WTC11 (cell line): ENCODE data around the gene FLT3LG. TPM values are rescaled to one million over a fixed set of nuclear protein-coding genes. Genes with fewer than 3 reads are reported as not detected.
A peak's percentile ranks its signal among the peaks of the same experiment; 100 is the strongest.

ENCODE experiments used
- ATAC-seq: fragments of 200-7000 bp; cut with Tn5 transposase; 2 replicates; pipeline ENCODE4 v1.10.0; 2021; ENCODE audit warnings: mild to moderate bottlenecking, moderate library complexity
- CTCF ChIA-PET: fragments of 300-600 bp; sonication (Branson Sonifier 250); formaldehyde crosslinking; loops from one replicate; lab custom pipeline; 2021; ENCODE audit warnings: antibody characterized with exemption; lab: Charles Lee
- POLR2A ChIA-PET: fragments of 350-600 bp; sonication (Branson Sonifier 250); formaldehyde crosslinking; loops from one replicate; lab custom pipeline; 2021; ENCODE audit warnings: antibody characterized with exemption; lab: Charles Lee
- DNase-seq: peaks from one replicate; pipeline ENCODE4 v3.0.0; 2021; ENCODE audit warnings: low spot score
- H3K27ac Mint-ChIP-seq: 2 replicates; pipeline ENCODE4 v1.8.0; 2021; ENCODE audit warnings: mixed read lengths
- H3K27me3 Mint-ChIP-seq: 2 replicates; pipeline ENCODE4 v1.8.0; 2021; ENCODE audit warnings: low read depth, mild to moderate bottlenecking, moderate library complexity, mixed read lengths
- H3K36me3 Mint-ChIP-seq: 2 replicates; pipeline ENCODE4 v1.8.0; 2021; ENCODE audit warnings: mixed read lengths
- H3K4me1 Mint-ChIP-seq: 2 replicates; pipeline ENCODE4 v1.8.0; 2022; ENCODE audit warnings: mixed read lengths
- H3K4me3 Mint-ChIP-seq: 2 replicates; pipeline ENCODE4 v1.8.0; 2021; ENCODE audit warnings: mild to moderate bottlenecking, moderate library complexity, mixed read lengths
- H3K9me3 Mint-ChIP-seq: 2 replicates; pipeline ENCODE4 v1.8.0; 2021; ENCODE audit warnings: mixed read lengths
- CREB1 ChIP-seq: sonication (generic); formaldehyde crosslinking; IDR thresholded peaks from 2 replicates; pipeline ENCODE4 v1.8.0; 2023; ENCODE audit warnings: mild to moderate bottlenecking, missing genetic modification reagents
- FOXJ3 ChIP-seq: sonication (generic); formaldehyde crosslinking; IDR thresholded peaks from 2 replicates; pipeline ENCODE4 v1.9.0; 2021; ENCODE audit warnings: missing genetic modification reagents, mild to moderate bottlenecking, borderline replicate concordance
- JUN ChIP-seq: sonication (generic); formaldehyde crosslinking; IDR thresholded peaks from 2 replicates; pipeline ENCODE4 v1.8.0; 2023; ENCODE audit warnings: mild to moderate bottlenecking, missing genetic modification reagents
- MXD4 ChIP-seq: fragments of 250-450 bp; sonication (Bioruptor Pico); IDR thresholded peaks from 2 replicates; pipeline ENCODE4 v1.8.0; 2021; ENCODE audit warnings: mild to moderate bottlenecking, moderate library complexity, borderline replicate concordance
- RORB ChIP-seq: fragments of 250-450 bp; sonication (Bioruptor Pico); IDR thresholded peaks from 2 replicates; pipeline ENCODE4 v1.9.0; 2021; ENCODE audit warnings: mild to moderate bottlenecking
- ZNF263 ChIP-seq: sonication (generic); formaldehyde crosslinking; IDR thresholded peaks from 2 replicates; pipeline ENCODE4 v1.8.1; 2022; ENCODE audit warnings: low read depth, mild to moderate bottlenecking, moderate library complexity, missing genetic modification reagents
- total RNA-seq: library from RNA; stranded (reverse); gene quantifications from 3 replicates; pipeline ENCODE4 v1.2.3, GENCODE V29; 2021
- TF ChIP-seq, protein P1 (sequence below): sonication (generic); formaldehyde crosslinking; IDR thresholded peaks from 2 replicates; pipeline ENCODE4 v1.8.1; 2022; ENCODE audit warnings: low read depth, missing genetic modification reagents, borderline replicate concordance
- TF ChIP-seq, protein P2 (sequence below): sonication (generic); formaldehyde crosslinking; IDR thresholded peaks from 2 replicates; pipeline ENCODE4 v1.8.0; 2022; ENCODE audit warnings: missing genetic modification reagents
- TF ChIP-seq, protein P3 (sequence below): fragments of 250-450 bp; sonication (Bioruptor Pico); IDR thresholded peaks from 2 replicates; pipeline ENCODE4 v1.9.0; 2021; ENCODE audit warnings: moderate library complexity, mild to moderate bottlenecking, inconsistent platforms, borderline replicate concordance
- TF ChIP-seq, protein P4 (sequence below): sonication (generic); formaldehyde crosslinking; IDR thresholded peaks from 2 replicates; pipeline ENCODE4 v1.8.1; 2023; ENCODE audit warnings: mild to moderate bottlenecking, moderate library complexity, missing genetic modification reagents
- TF ChIP-seq, protein P5 (sequence below): fragments of 250-450 bp; sonication (Bioruptor Pico); IDR thresholded peaks from 2 replicates; pipeline ENCODE4 v2.1.2; 2022; ENCODE audit warnings: mild to moderate bottlenecking, moderate library complexity
- TF ChIP-seq, protein P6 (sequence below): sonication (generic); formaldehyde crosslinking; IDR thresholded peaks from 2 replicates; pipeline ENCODE4 v1.8.0; 2022; ENCODE audit warnings: mild to moderate bottlenecking, missing genetic modification reagents
- TF ChIP-seq, protein P7 (sequence below): fragments of 200-600 bp; IDR thresholded peaks from 2 replicates; pipeline ENCODE4 v1.8.0; 2022; ENCODE audit warnings: antibody characterized with exemption
- TF ChIP-seq, protein P8 (sequence below): sonication (generic); formaldehyde crosslinking; IDR thresholded peaks from 2 replicates; pipeline ENCODE4 v1.8.1; 2022; ENCODE audit warnings: low read depth, mild to moderate bottlenecking, moderate library complexity, missing genetic modification reagents, borderline replicate concordance
- TF ChIP-seq, protein P9 (sequence below): sonication (generic); formaldehyde crosslinking; IDR thresholded peaks from 2 replicates; pipeline ENCODE4 v1.8.1; 2023; ENCODE audit warnings: mild to moderate bottlenecking, missing genetic modification reagents
- TF ChIP-seq, protein P10 (sequence below): sonication (generic); formaldehyde crosslinking; IDR thresholded peaks from 2 replicates; pipeline ENCODE4 v1.8.1; 2022; ENCODE audit warnings: mild to moderate bottlenecking, moderate library complexity, missing genetic modification reagents

The FLT3LG gene
- total RNA-seq, 1 experiment from 2014 or later: 2.9 TPM

DNA sequence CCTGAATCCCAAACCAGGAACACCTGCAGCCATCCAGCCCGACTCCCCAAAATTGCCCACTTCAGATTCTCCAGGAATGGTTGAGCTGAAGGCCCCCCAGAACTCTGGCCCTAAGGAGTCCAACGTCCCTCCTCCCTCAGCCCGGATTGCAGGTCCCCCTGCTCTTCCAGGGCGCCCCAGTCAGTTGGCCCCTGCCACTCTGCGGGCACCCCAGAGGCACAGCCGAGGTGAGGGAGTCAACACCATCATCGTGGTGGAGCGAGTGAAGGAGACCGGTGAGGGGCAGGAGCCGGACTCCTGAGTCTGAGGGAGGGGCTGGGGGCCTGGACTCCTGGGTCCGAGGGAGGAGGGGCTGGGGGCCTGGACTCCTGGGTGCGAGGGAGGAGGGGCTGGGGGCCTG lies 46.7 kb upstream of the FLT3LG start:
- peaks cover 70% of the 10 kb centered on the region for H3K4me1 Mint-ChIP-seq
- ChIA-PET CTCF (interaction anchor here (1.0 to 4.5 kb wide), 7 partner anchors 9 to 126 kb away, joined by 3 to 34 read pairs (median 15); partner anchors contain the start of gene SLC17A7), POLR2A (interaction anchor here (0.6 to 1.8 kb wide), 2 partner anchors 24 to 213 kb away, joined by 3 to 11 read pairs; partner anchors contain the start of gene RRAS)
- no peak for ATAC-seq
- H3K9me3 Mint-ChIP-seq: 0 out of 2 replicates have a peak, but pooled peaks cover 4% of the 10 kb centered on the region
- H3K27me3 Mint-ChIP-seq: peaks cover 98% of the 10 kb centered on the region
- H3K36me3 Mint-ChIP-seq: peaks cover 3% of the 10 kb centered on the region; the same call in 1 of the 2 replicates
- H3K27ac Mint-ChIP-seq: no peak overlapping the region
- H3K4me3 Mint-ChIP-seq: peak overlapping the region; percentile 68
- no peak for DNase-seq
- TF ChIP-seq, protein P1, sequence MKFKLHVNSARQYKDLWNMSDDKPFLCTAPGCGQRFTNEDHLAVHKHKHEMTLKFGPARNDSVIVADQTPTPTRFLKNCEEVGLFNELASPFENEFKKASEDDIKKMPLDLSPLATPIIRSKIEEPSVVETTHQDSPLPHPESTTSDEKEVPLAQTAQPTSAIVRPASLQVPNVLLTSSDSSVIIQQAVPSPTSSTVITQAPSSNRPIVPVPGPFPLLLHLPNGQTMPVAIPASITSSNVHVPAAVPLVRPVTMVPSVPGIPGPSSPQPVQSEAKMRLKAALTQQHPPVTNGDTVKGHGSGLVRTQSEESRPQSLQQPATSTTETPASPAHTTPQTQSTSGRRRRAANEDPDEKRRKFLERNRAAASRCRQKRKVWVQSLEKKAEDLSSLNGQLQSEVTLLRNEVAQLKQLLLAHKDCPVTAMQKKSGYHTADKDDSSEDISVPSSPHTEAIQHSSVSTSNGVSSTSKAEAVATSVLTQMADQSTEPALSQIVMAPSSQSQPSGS (CRISPR knock-in tag): no peak
- TF ChIP-seq, protein P2, sequence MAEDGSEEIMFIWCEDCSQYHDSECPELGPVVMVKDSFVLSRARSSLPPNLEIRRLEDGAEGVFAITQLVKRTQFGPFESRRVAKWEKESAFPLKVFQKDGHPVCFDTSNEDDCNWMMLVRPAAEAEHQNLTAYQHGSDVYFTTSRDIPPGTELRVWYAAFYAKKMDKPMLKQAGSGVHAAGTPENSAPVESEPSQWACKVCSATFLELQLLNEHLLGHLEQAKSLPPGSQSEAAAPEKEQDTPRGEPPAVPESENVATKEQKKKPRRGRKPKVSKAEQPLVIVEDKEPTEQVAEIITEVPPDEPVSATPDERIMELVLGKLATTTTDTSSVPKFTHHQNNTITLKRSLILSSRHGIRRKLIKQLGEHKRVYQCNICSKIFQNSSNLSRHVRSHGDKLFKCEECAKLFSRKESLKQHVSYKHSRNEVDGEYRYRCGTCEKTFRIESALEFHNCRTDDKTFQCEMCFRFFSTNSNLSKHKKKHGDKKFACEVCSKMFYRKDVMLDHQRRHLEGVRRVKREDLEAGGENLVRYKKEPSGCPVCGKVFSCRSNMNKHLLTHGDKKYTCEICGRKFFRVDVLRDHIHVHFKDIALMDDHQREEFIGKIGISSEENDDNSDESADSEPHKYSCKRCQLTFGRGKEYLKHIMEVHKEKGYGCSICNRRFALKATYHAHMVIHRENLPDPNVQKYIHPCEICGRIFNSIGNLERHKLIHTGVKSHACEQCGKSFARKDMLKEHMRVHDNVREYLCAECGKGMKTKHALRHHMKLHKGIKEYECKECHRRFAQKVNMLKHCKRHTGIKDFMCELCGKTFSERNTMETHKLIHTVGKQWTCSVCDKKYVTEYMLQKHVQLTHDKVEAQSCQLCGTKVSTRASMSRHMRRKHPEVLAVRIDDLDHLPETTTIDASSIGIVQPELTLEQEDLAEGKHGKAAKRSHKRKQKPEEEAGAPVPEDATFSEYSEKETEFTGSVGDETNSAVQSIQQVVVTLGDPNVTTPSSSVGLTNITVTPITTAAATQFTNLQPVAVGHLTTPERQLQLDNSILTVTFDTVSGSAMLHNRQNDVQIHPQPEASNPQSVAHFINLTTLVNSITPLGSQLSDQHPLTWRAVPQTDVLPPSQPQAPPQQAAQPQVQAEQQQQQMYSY: no peak
- TF ChIP-seq FOXJ3: no peak
- TF ChIP-seq RORB (CRISPR knock-in tag): no peak
- TF ChIP-seq, protein P3, sequence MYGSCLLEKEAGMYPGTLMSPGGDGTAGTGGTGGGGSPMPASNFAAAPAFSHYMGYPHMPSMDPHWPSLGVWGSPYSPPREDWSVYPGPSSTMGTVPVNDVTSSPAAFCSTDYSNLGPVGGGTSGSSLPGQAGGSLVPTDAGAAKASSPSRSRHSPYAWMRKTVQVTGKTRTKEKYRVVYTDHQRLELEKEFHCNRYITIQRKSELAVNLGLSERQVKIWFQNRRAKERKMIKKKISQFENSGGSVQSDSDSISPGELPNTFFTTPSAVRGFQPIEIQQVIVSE (CRISPR knock-in tag): no peak
- TF ChIP-seq ZNF263 (CRISPR knock-in tag): no peak
- TF ChIP-seq, protein P4, sequence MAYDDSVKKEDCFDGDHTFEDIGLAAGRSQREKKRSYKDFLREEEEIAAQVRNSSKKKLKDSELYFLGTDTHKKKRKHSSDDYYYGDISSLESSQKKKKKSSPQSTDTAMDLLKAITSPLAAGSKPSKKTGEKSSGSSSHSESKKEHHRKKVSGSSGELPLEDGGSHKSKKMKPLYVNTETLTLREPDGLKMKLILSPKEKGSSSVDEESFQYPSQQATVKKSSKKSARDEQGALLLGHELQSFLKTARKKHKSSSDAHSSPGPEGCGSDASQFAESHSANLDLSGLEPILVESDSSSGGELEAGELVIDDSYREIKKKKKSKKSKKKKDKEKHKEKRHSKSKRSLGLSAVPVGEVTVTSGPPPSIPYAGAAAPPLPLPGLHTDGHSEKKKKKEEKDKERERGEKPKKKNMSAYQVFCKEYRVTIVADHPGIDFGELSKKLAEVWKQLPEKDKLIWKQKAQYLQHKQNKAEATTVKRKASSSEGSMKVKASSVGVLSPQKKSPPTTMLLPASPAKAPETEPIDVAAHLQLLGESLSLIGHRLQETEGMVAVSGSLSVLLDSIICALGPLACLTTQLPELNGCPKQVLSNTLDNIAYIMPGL (CRISPR knock-in tag): no peak
- TF ChIP-seq, protein P5, sequence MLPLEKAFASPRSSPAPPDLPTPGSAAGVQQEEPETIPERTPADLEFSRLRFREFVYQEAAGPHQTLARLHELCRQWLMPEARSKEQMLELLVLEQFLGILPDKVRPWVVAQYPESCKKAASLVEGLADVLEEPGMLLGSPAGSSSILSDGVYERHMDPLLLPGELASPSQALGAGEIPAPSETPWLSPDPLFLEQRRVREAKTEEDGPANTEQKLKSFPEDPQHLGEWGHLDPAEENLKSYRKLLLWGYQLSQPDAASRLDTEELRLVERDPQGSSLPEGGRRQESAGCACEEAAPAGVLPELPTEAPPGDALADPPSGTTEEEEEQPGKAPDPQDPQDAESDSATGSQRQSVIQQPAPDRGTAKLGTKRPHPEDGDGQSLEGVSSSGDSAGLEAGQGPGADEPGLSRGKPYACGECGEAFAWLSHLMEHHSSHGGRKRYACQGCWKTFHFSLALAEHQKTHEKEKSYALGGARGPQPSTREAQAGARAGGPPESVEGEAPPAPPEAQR (CRISPR knock-in tag): no peak
- TF ChIP-seq, protein P6, sequence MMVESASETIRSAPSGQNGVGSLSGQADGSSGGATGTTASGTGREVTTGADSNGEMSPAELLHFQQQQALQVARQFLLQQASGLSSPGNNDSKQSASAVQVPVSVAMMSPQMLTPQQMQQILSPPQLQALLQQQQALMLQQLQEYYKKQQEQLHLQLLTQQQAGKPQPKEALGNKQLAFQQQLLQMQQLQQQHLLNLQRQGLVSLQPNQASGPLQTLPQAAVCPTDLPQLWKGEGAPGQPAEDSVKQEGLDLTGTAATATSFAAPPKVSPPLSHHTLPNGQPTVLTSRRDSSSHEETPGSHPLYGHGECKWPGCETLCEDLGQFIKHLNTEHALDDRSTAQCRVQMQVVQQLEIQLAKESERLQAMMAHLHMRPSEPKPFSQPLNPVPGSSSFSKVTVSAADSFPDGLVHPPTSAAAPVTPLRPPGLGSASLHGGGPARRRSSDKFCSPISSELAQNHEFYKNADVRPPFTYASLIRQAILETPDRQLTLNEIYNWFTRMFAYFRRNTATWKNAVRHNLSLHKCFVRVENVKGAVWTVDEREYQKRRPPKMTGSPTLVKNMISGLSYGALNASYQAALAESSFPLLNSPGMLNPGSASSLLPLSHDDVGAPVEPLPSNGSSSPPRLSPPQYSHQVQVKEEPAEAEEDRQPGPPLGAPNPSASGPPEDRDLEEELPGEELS (CRISPR knock-in tag): no peak
- TF ChIP-seq, protein P7, sequence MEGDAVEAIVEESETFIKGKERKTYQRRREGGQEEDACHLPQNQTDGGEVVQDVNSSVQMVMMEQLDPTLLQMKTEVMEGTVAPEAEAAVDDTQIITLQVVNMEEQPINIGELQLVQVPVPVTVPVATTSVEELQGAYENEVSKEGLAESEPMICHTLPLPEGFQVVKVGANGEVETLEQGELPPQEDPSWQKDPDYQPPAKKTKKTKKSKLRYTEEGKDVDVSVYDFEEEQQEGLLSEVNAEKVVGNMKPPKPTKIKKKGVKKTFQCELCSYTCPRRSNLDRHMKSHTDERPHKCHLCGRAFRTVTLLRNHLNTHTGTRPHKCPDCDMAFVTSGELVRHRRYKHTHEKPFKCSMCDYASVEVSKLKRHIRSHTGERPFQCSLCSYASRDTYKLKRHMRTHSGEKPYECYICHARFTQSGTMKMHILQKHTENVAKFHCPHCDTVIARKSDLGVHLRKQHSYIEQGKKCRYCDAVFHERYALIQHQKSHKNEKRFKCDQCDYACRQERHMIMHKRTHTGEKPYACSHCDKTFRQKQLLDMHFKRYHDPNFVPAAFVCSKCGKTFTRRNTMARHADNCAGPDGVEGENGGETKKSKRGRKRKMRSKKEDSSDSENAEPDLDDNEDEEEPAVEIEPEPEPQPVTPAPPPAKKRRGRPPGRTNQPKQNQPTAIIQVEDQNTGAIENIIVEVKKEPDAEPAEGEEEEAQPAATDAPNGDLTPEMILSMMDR: no peak
- TF ChIP-seq, protein P8, sequence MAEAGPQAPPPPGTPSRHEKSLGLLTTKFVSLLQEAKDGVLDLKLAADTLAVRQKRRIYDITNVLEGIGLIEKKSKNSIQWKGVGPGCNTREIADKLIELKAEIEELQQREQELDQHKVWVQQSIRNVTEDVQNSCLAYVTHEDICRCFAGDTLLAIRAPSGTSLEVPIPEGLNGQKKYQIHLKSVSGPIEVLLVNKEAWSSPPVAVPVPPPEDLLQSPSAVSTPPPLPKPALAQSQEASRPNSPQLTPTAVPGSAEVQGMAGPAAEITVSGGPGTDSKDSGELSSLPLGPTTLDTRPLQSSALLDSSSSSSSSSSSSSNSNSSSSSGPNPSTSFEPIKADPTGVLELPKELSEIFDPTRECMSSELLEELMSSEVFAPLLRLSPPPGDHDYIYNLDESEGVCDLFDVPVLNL (CRISPR knock-in tag): no peak
- no peak for TF ChIP-seq MXD4 (CRISPR knock-in tag)
- no peak for TF ChIP-seq CREB1
- TF ChIP-seq, protein P9, sequence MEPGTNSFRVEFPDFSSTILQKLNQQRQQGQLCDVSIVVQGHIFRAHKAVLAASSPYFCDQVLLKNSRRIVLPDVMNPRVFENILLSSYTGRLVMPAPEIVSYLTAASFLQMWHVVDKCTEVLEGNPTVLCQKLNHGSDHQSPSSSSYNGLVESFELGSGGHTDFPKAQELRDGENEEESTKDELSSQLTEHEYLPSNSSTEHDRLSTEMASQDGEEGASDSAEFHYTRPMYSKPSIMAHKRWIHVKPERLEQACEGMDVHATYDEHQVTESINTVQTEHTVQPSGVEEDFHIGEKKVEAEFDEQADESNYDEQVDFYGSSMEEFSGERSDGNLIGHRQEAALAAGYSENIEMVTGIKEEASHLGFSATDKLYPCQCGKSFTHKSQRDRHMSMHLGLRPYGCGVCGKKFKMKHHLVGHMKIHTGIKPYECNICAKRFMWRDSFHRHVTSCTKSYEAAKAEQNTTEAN (CRISPR knock-in tag): no peak
- TF ChIP-seq, protein P10, sequence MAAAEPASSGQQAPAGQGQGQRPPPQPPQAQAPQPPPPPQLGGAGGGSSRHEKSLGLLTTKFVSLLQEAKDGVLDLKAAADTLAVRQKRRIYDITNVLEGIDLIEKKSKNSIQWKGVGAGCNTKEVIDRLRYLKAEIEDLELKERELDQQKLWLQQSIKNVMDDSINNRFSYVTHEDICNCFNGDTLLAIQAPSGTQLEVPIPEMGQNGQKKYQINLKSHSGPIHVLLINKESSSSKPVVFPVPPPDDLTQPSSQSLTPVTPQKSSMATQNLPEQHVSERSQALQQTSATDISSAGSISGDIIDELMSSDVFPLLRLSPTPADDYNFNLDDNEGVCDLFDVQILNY (CRISPR knock-in tag): no peak
- TF ChIP-seq JUN (CRISPR knock-in tag): no peak
